ENCODE measurements around the gene SEMA5A. TPM values are rescaled to one million over a fixed set of nuclear protein-coding genes. Genes with fewer than 3 reads are reported as not detected.

The SEMA5A gene
- total and polyA plus RNA-seq, 2 of the 13 experiments (the other 11 are each of a cell fraction or from before 2014, with no cell fraction given), result 0.01 TPM; not detected in 1

DNA sequence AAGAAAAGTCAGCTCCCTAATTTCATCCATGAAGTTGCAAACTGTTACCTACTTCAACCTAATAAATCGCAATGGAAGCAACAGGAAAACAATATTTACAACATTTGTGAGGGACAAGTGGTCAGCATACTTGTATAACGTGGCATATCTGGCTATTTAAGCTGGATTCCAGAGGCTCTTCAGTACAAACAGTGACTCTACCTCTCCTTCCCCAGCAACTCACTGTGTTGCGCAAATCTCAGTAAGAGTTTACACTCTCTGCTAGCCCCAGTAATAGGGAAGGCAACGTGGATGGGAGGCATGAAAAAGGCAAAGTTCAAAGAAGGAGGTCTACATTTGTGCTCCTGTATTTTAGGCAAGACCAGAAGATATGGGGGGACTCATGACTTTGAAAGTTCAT, 18.9 kb upstream of the SEMA5A start (continued):
- TF ChIP-seq, protein P1, sequence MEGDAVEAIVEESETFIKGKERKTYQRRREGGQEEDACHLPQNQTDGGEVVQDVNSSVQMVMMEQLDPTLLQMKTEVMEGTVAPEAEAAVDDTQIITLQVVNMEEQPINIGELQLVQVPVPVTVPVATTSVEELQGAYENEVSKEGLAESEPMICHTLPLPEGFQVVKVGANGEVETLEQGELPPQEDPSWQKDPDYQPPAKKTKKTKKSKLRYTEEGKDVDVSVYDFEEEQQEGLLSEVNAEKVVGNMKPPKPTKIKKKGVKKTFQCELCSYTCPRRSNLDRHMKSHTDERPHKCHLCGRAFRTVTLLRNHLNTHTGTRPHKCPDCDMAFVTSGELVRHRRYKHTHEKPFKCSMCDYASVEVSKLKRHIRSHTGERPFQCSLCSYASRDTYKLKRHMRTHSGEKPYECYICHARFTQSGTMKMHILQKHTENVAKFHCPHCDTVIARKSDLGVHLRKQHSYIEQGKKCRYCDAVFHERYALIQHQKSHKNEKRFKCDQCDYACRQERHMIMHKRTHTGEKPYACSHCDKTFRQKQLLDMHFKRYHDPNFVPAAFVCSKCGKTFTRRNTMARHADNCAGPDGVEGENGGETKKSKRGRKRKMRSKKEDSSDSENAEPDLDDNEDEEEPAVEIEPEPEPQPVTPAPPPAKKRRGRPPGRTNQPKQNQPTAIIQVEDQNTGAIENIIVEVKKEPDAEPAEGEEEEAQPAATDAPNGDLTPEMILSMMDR (CRISPR knock-in tag; IDR thresholded peaks at IDR 0.05), result no peak
- TF ChIP-seq NFYC (CRISPR knock-in tag; IDR thresholded peaks at IDR 0.05), result no peak
- TF ChIP-seq ZNF263 (CRISPR knock-in tag; IDR thresholded peaks at IDR 0.05), result no peak
- no peak for TF ChIP-seq ZNF790 (CRISPR knock-in tag; IDR thresholded peaks at IDR 0.05; ENCODE audit: borderline replicate concordance)
- no peak for TF ChIP-seq MXI1 (IDR thresholded peaks at IDR 0.05; ENCODE audit: borderline replicate concordance, low read depth, low read length)

DNA sequence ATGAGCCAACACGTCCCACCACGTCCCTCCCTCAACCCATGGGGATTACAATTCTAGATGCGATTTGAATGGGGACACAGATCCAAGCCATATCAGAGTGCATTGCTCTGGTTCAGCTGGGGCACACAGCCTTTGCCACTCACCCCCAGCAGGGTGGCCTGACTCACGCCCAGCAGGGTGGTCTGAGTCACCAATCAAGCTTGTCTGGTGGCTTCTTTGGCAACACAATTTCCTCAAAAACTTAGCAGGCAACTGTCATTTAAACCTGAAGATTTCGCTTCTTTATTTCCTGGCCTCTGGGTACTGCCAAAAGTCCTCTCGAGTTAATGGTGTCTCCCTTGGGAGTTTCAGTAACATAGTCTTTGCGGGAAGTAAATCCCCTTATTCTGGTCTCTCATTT, 16.3 kb upstream of the SEMA5A start:
- intact Hi-C loops (cut with micrococcal nuclease; ENCODE audit: unreplicated experiment) (no loop called here), in situ Hi-C loops (cut with HindIII; ENCODE audit: extremely low pct_ligation_motif_present, low pct_unique_long_range_greater_than_20kb) (no loop called here)
- Histone ChIP-seq H3K9me3 (ENCODE audit: low read length) (no peaks in the 10 kb centered on the region), H4K20me1 (ENCODE audit: insufficient read depth, low read length) (no peaks in the 10 kb centered on the region), H3K36me3 (replicated peaks in 1 of 2; ENCODE audit: control insufficient read depth in 1 of 2, insufficient read depth in 2 of 2, low read length in 2 of 2) (no peaks in the 10 kb centered on the region), H3K9ac (ENCODE audit: insufficient read depth, low read depth, low read length) (no peak overlapping the region), H3K27me3 (ENCODE audit: control insufficient read depth in 1 of 2, insufficient read depth in 2 of 2, low read length in 2 of 2) (no peaks in the 10 kb centered on the region), H3K79me2 (ENCODE audit: insufficient read depth, low read length) (no peaks in the 10 kb centered on the region), H2AFZ (ENCODE audit: low read length) (no peak overlapping the region), H3K4me2 (ENCODE audit: low read depth, low read length) (no peak overlapping the region), H3K4me3 (replicated peaks in 1 of 3; ENCODE audit: insufficient read depth in 1 of 3, low read depth in 2 of 3, low read length in 3 of 3) (no peak overlapping the region), H3K4me1 (ENCODE audit: insufficient read depth, low read length) (no peaks in the 10 kb centered on the region), H3K27ac (ENCODE audit: extremely low read length, insufficient read depth, low read length) (no peak overlapping the region)
- no peak for DNase-seq (ENCODE audit: low spot score)
- no peak for TF ChIP-seq SNRNP70 (IDR thresholded peaks at IDR 0.05; ENCODE audit: low read depth, low read length)
- TF ChIP-seq ZFP82 (CRISPR knock-in tag; IDR thresholded peaks at IDR 0.05; ENCODE audit: borderline replicate concordance), result no peak
- no peak for TF ChIP-seq ZNF781 (CRISPR knock-in tag; IDR thresholded peaks at IDR 0.05; ENCODE audit: borderline replicate concordance, not compliant biosample characterization)
- TF ChIP-seq HHEX (CRISPR knock-in tag; IDR thresholded peaks at IDR 0.05), result no peak
- TF ChIP-seq ZBTB3 (CRISPR knock-in tag; IDR thresholded peaks at IDR 0.05; ENCODE audit: borderline replicate concordance, low read depth), result no peak
- TF ChIP-seq ETV6 (CRISPR knock-in tag; conservative IDR thresholded peaks at IDR 0.05), result no peak
- no peak for TF ChIP-seq ZNF629 (CRISPR knock-in tag; conservative IDR thresholded peaks at IDR 0.05)
- no peak for TF ChIP-seq ZNF333 (CRISPR knock-in tag; IDR thresholded peaks at IDR 0.05; ENCODE audit: borderline replicate concordance)
- no peak for TF ChIP-seq NBN (conservative IDR thresholded peaks at IDR 0.05)
- TF ChIP-seq, protein P2, sequence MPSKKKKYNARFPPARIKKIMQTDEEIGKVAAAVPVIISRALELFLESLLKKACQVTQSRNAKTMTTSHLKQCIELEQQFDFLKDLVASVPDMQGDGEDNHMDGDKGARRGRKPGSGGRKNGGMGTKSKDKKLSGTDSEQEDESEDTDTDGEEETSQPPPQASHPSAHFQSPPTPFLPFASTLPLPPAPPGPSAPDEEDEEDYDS (CRISPR knock-in tag; IDR thresholded peaks at IDR 0.05), result no peak
- TF ChIP-seq, protein P3, sequence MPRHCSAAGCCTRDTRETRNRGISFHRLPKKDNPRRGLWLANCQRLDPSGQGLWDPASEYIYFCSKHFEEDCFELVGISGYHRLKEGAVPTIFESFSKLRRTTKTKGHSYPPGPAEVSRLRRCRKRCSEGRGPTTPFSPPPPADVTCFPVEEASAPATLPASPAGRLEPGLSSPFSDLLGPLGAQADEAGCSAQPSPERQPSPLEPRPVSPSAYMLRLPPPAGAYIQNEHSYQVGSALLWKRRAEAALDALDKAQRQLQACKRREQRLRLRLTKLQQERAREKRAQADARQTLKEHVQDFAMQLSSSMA (CRISPR knock-in tag; IDR thresholded peaks at IDR 0.05), result no peak
- no peak for TF ChIP-seq PITX1 (CRISPR knock-in tag; IDR thresholded peaks at IDR 0.05)
- TF ChIP-seq PRPF4 (IDR thresholded peaks at IDR 0.05; ENCODE audit: low read depth, low read length, poor library complexity, severe bottlenecking), result no peak
- no peak for TF ChIP-seq PLRG1 (conservative IDR thresholded peaks at IDR 0.05)
- TF ChIP-seq TBX2 (CRISPR knock-in tag; IDR thresholded peaks at IDR 0.05; ENCODE audit: borderline replicate concordance), result no peak
- no peak for TF ChIP-seq KDM3A (CRISPR knock-in tag; IDR thresholded peaks at IDR 0.05; ENCODE audit: low read depth)
- TF ChIP-seq ZNF550 (CRISPR knock-in tag; IDR thresholded peaks at IDR 0.05; ENCODE audit: borderline replicate concordance), result no peak
- no peak for TF ChIP-seq SP4 (CRISPR knock-in tag; IDR thresholded peaks at IDR 0.05)
- no TSS peak for BruUV-seq (replicated peaks)
- ChIA-PET CTCF (ENCODE audit: low intra/inter-chr PET ratio, low total read pairs) (no interaction called here), POLR2A (no interaction called here)
- 0% methylated on average over 3 of the region's 7 CpGs for whole genome bisulfite sequencing (ENCODE audit: low lambda C conversion rate)
- no peak for FAIRE-seq
- no peak for ATAC-seq
